GM18505 (cell line): Measurements from ENCODE around the gene MAP1LC3A.

ENCODE experiments used
- ATAC-seq: cut with Tn5 transposase; IDR thresholded peaks from one replicate; pipeline ENCODE4 v1.9.1; 2021; ENCODE audit not compliant: unreplicated experiment
- POLR2A ChIP-seq: IDR thresholded peaks from 4 replicates; pipeline ENCODE4 v1.6.1; 2011; ENCODE audit warnings: borderline replicate concordance; ENCODE audit not compliant: insufficient read depth, insufficient read length; ENCODE audit errors: extremely low read depth

MAP1LC3A gene

DNA sequence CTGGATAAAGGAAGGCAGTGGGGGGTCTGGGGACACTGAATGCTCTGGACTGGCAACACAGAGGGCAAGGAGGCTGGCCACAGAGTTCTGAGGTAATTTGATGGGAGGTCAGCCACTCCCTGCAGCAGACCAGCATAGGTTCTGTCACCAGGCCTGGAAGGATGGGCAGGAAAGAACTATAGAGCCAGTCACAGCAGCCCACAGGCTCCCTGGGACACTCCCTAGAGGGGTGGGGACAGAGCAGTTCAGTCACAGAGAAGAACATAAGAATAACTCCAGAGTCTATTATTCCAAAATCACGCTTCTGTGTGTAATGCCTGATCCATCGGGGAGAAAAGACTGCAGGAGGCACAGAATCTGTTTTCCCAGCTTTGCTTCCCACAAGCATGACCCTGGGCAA, 22.7 kb upstream of the MAP1LC3A start:
- TF ChIP-seq POLR2A = no peak
- no peak for ATAC-seq

DNA sequence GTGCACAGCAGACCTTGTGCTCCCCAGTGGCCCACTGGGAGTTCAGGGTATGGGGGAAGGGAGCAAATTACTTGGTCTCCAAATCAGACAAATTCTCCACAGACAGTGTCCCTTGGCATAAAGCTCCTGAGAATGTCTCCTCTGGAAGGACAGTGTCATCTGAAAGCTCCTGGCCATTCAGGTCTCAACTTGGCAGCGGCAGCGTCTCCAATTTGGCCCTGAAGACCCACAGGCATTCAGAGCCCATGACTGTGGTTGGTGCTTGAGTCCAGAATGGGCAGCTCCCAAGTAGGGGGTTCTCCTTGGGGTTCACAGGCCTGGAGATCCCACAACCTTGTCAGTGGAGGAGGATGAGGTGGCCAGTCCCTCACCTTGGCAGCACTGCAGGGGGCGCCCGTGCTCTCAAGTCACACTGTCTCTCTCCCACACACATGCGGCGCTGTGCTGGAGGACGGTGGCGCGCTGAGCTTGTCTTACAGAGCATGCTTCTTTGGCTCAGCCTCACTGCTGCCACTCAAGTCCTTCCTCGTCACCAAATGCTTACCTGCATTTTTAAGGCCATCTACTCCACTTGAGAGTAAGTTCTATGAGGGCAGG, 21.6 kb upstream of the MAP1LC3A start:
- no peak for ATAC-seq
- no peak for TF ChIP-seq POLR2A

DNA sequence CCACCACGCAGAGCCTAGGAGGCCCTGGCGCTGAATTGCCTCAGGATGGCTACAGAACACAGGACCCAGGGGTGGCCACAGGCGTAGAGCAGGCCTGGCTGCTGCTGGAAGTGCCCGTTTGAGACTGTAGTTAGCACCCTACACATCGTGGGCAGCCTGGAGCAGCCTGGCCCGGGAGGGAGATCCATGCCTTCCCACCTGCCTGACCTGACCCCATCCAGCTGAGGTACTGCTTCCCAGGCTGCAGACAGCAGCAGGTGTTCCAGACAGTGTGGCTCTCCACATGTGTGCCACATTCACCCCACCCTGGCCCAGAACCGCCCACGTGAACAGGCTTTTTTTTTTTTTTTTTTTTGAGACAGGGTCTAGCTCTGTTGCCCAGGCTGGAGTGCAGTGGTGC, 20.9 kb upstream of the MAP1LC3A start:
- TF ChIP-seq POLR2A = no peak
- no peak for ATAC-seq

DNA sequence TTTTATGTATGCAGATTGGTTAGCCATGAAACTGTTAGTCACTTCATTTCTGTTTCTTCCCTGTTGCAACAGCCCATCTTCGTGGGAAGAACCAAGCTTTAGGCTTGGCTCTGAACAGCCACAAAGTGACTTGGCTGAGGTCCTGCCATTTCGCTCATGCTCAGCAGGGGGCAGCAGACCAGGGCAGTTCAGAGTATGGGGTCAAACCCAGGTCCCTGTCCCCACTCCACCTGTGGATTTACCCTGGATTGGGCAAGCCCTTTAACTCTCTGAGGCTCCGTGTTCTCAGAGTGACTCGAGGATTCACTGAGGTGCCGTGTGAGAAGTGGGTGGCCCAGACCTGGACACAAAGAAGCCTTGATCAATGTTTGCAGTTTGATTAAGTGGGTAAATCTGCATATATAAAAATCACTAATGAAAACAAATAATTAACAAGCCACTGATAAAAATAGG, 19.8 kb upstream of the MAP1LC3A start:
- no peak for TF ChIP-seq POLR2A
- no peak for ATAC-seq

DNA sequence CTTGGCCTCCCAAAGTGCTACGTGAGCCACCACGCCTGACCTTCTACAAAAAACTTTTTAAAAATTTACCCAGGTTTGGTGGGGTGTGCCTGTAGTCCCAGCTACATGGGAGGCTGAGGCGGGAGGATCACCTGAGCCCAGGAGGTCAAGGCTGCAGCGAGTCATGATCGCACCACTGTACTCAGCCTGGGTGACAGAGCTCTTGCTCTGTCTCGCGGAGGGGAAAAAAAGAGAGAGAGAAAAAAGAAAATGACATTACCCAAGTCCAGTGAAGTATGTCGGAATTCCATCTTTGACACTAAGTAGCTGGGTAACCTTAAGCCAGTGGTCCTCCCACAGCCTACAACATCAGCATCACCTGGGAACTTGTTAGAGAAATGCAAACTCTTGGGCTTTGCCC, 18.8 kb upstream of the MAP1LC3A start:
- ATAC-seq = no peak
- no peak for TF ChIP-seq POLR2A

DNA sequence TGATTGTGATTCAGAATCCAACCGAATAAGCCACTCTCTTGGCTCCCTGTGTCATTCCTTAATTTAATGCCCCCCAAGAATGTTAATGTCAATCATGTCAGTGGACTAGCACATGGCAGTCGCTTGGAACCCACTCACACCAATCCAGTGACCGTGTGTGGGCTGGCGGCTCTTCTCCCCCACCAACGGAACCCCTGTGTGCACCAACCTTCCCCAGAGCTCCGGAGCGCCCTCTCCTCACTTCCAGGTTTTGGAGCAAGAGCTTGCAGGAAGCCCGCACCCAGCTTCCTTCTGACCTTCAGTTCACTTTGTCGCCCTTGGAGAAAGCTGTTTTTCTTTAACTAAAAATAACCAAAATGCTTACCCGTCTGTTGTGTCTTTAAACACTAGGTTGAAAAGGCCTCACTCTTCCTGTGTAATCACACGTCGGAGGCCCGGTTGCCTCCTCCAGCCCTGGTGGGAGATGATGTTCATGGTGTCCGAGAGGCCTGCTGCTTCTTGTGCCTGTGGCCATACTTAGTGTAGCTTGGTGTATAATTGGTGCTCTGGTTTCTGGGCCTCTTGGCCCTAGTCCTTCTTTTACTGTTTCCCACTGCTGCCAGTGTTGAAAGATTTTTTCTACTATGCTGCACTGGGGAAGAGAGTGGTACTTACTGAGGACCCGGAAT, 17.8 kb upstream of the MAP1LC3A start:
- ATAC-seq = no peak
- TF ChIP-seq POLR2A = no peak

DNA sequence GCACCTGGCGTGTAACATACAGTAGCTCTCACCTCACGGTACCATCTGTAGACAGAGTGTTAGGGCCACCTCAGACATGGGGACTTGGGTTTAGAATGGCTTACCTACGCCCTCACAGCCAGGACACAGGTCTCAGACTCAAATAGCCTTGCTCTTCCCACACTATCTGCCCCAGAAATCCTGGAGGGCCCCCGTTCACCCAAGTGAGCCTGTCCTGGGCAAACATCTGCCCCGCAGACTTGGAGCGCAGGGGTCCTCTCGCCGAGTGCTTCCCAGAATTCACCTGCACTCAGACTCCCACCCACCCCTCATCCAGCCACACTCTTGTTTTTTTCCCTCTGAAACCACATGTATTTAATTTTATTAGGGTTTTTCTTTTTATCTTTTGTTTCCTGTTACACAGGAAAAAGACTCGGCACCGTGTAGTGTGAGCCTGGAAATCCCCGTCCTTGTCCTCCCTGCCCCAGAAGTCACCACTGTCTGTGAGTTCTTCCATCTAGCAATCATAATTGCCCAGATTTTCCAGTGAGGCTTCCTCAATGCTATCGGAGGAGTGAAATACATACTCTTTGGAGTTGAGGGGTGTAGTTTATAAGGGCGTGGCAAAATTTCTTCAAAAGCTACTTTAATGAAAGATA, 17.1 kb upstream of the MAP1LC3A start:
- ATAC-seq = no peak
- TF ChIP-seq POLR2A = no peak

DNA sequence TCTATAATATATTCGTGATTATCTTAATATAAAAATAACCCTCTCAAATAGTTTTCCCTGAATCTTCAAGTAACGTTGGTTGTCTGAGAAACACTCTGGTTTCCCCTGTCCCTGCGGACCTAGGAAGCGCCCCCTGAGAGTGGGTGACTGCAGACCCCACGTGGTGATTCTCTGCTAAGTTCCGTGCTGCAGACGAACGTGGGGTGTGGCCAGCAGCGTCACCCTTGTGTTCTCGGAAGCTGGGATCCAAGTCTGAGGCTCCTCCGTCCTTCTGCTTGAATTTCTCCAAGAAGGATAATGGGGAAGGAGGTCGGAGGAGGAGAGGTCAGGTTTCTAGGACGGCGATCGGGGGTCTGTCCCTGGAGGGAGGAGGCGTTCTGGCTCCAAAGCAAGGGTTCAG, 16.6 kb upstream of the MAP1LC3A start:
- ATAC-seq = no peak
- TF ChIP-seq POLR2A = no peak

DNA sequence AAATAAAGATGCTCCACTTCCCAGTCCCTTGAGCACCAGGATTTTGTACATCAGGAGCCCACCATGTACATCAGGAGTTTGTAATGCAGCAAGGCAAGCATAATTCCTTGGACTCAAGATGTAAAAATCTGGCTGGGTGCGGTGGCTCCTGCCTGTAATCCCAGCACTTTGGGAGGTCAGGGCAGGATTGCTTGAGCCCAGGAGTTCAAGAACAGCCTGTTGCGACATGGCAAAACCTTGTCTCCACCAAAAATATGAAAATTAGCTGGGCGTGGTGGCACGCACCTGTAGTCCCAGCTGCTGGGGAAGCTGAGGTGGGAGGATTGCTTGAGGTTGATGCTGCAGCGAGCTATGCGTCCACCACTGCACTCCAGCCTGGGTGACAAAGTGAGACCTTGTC, 16.1 kb upstream of the MAP1LC3A start:
- no peak for TF ChIP-seq POLR2A

DNA sequence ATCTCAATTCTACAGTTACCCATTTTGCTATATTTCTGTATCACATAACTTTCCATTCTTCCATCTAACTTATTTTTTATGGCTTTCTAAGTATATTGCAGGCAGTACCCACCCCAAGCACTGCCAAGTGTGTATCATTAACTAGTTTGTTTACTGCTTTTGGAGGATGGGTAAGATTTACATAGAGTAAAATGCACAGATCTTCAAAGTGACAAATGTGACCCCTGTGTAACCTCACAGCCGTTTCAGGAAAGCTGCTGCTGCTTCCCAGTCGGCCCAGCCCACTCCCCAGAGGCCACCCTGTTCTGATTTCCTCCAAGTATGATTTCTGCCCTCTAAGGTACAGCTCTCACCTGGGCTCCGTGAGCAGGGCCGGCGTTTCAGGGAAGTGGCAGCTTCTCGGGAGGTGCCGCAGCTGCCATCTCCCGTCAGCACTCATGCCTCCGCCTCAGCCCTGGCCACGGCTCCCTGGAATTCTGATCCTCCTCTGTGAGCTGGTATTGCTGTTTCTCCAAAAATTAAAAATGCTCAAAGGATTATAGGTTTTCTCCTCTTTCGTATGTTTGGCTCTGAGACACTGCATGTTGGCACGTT, 15.0 kb upstream of the MAP1LC3A start:
- ATAC-seq = no peak
- no peak for TF ChIP-seq POLR2A

More for the DNA sequence above, 16.1 kb upstream of the MAP1LC3A start:
- no peak for ATAC-seq

DNA sequence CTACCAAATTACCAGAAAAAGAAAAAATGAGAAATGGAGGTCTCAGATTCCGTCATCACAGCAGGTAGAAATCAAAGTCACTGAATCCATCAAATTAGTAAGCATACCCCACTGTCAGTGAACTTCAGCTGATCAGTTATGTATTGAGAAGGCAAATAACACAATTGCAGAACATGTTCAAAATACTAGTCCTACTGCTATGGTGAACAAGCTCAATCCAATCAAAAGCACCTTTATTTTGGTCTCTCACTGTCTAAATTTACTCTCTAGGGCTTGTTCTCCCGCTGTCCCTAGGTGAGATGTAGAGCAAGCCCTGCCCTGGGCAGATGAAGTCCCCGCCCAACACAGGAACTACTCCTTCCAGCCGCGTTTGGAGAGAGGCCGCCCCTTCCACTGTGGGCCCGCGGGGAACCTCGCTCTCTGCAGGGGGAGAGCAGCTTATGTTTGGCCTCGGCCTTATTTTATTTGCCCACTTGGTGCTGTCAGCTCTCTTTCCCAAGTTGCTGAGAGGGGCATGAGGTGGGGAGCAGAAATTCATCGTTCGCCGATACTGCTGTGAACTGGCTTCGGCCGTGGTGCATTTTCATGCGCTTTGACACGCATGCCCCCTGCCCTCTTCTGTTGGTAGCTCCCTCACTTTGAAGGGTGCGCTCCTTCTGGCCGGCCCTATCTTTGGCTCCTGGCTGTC, 14.3 kb upstream of the MAP1LC3A start:
- no peak for ATAC-seq
- TF ChIP-seq POLR2A = no peak

DNA sequence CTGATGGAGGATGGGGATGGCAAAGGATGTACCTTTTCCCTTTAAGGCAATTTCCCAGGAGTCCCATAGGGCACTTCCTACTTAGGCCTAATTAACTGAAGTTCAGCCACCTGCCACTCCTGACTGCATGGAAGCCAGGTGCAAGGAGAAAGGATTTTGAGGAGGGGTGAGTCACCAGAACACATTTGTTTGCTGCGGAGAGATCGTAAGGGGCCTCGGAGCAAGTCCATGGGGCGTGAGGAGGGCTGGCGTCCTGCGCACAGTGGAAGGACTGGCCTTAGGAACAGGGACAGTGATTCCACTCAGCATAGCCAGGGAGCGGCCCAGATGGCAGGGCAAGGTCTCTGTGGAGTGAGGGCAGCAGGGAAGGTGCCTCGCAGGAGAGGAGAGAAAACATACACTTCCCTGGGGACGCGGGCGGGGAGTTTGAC, 11.8 kb upstream of the MAP1LC3A start:
- ATAC-seq = no peak
- TF ChIP-seq POLR2A = no peak

DNA sequence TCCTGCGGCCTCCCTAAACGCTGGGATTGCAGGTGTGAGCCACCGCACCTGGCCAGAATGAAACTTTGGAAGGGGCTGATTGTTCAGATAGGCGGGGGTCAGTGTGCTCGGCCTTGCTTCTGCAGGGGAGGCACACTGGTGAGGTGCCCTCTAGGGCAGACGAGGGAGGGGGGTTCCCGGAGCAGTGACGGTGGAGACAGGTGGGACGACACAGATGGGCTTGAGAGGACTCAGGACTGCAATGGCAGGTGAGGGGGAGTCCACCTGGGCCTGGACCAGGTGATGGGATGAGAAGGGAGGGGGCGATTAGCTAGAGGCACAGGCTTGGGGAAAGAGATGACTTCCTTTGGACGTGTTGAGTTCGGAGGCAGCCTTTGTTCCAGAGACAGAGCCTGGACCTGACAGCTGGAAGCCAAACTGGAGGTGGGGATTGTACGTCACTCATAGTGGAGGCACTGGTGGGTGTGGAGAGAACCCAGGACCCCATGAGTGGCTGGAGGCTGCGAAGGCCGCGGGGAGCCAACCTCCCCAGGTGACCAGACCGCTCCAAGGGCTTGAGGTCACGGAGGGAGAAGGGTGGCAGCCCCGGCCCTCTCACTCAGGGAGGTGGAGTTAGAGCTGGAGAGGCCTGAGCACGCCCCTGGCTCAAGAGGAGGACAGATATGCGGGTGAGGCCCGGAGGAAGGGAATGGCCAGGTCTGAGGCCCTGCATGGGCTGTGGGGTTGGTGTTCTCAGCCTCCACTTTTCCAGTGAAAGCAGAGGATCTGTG, 10.5 kb upstream of the MAP1LC3A start:
- ATAC-seq = no peak
- TF ChIP-seq POLR2A = no peak

DNA sequence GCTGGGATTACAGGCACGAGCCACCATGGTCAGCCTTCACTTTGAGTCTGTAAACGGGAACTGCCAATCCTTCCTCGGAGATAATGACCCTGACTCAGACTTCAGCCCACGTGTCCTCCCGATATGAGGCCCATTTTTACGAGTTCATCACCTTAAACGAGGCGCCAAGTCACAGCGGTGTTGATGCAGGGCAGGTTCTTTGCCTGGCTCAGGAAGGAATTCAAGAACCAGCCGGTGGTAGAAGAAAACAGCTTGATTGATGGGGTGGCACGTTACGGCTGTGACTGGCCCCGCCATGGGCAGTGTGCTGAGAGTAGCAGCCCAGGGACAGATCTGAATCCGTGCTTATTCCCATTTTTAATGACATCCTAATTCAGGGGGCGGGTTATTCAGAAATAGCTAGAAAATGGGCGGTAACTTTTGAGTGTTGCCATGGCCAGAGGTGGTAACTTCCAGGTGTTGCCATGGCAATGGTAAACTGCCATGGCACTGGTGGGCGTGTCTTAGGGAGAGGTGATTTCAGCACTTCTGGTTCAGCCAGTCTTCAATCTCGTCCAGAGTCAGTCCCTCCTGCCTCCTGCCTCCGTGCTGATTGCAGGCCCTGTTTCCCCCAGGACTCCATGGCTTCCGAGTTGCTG, 9.1 kb upstream of the MAP1LC3A start:
- TF ChIP-seq POLR2A = no peak
- no peak for ATAC-seq
